HepG2 (cell line): ENCODE results near the gene SLTM. TPM values are rescaled to one million over a fixed set of nuclear protein-coding genes. Genes with fewer than 3 reads are reported as not detected.

Source experiments
- ATAC-seq: fragments of 200-7000 bp; cut with Tn5 transposase; 3 replicates; pipeline ENCODE4 v1.9.1; 2020; ENCODE audit warnings: mild to moderate bottlenecking, moderate library complexity
- BruUV-seq: library from RNA; stranded (reverse); fragments of 400-500 nt; replicated peaks from 2 replicates; lab custom pipeline; 2021; lab: Mats Ljungman, UMichigan
- CTCF ChIA-PET: fragments of 300-600 bp; formaldehyde crosslinking; extraction: SDS; loops from one replicate; lab custom pipeline; 2021; ENCODE audit warnings: low total read pairs, inconsistent platforms, low intra/inter-chr PET ratio; lab: Yijun Ruan, JAX
- POLR2A ChIA-PET: fragments of 350-600 bp; sonication (Branson Sonifier 250); formaldehyde crosslinking; loops from one replicate; lab custom pipeline; 2020; ENCODE audit warnings: antibody characterized with exemption, inconsistent platforms; lab: Yijun Ruan, JAX
- DNase-seq: peaks from one replicate; pipeline ENCODE4 v3.0.0-alpha.2; 2015; ENCODE audit warnings: low spot score
- FAIRE-seq: peaks from 3 replicates; lab custom pipeline; 2011; peaks lifted over from hg19 to GRCh38; lab: Jason Lieb, UNC
- H2AFZ ChIP-seq: one replicate; pipeline ENCODE4 v1.6.1; 2011; ENCODE audit warnings: low read length, inconsistent platforms
- H3K27ac ChIP-seq: fragments of 300-600 bp; 3 replicates; pipeline ENCODE4 v1.8.0; 2011; ENCODE audit warnings: mixed run types, mild to moderate bottlenecking, mixed read lengths, low read length, inconsistent platforms; ENCODE audit not compliant: insufficient read depth; ENCODE audit errors: extremely low read length
- H3K27me3 ChIP-seq, 2 experiments: fragments of 200-600 bp in 1 of 2; 2 replicates in 1 of 2; 3 replicates in 1 of 2; pipeline versions ENCODE4 v1.6.0 to v1.8.0; 2011; ENCODE audit warnings: low read length in 2 of 2, mild to moderate bottlenecking in 2 of 2, moderate library complexity in 2 of 2, inconsistent platforms in 1 of 2; ENCODE audit not compliant: insufficient read depth in 2 of 2, control insufficient read depth in 1 of 2
- H3K36me3 ChIP-seq, 2 experiments: fragments of 200-600 bp in 1 of 2; replicated peaks in 1 of 2; 2 replicates in 1 of 2; 3 replicates in 1 of 2; pipeline versions ENCODE4 v1.5.1 to v1.8.0; 2011; ENCODE audit warnings: low read length in 2 of 2, inconsistent platforms in 1 of 2; ENCODE audit not compliant: insufficient read depth in 2 of 2, control insufficient read depth in 1 of 2
- H3K4me1 ChIP-seq: 2 replicates; pipeline ENCODE4 v1.5.1; 2012; ENCODE audit warnings: low read length, inconsistent platforms; ENCODE audit not compliant: insufficient read depth
- H3K4me2 ChIP-seq: 2 replicates; pipeline ENCODE4 v1.6.0; 2011; ENCODE audit warnings: low read depth, low read length, inconsistent platforms
- H3K4me3 ChIP-seq, 3 experiments: fragments of 200-600 bp in 1 of 3; sonication (generic), shearing (Covaris generic) in 1 of 3; replicated peaks in 1 of 3; 2 replicates each; pipeline ENCODE4 v1.5.1; 2011 to 2016; ENCODE audit warnings: low read length in 3 of 3, inconsistent platforms in 2 of 3, low read depth in 2 of 3, mild to moderate bottlenecking in 2 of 3, control low read depth in 1 of 3, mixed read lengths in 1 of 3; ENCODE audit not compliant: insufficient read depth in 1 of 3
- H3K79me2 ChIP-seq: one replicate; pipeline ENCODE4 v1.6.1; 2011; ENCODE audit warnings: low read length, inconsistent platforms; ENCODE audit not compliant: insufficient read depth
- H3K9ac ChIP-seq: 2 replicates; pipeline ENCODE4 v1.6.0; 2011; ENCODE audit warnings: mild to moderate bottlenecking, low read depth, low read length, inconsistent platforms; ENCODE audit not compliant: insufficient read depth
- H3K9me3 ChIP-seq: 2 replicates; pipeline ENCODE4 v1.5.1; 2012; ENCODE audit warnings: mild to moderate bottlenecking, low read length
- H4K20me1 ChIP-seq: 2 replicates; pipeline ENCODE4 v1.6.0; 2011; ENCODE audit warnings: inconsistent platforms, mild to moderate bottlenecking, low read length, moderate library complexity; ENCODE audit not compliant: insufficient read depth
- DR1 ChIP-seq: sonication (generic); formaldehyde crosslinking; IDR thresholded peaks from 2 replicates; pipeline ENCODE4 v1.8.0; 2021; ENCODE audit warnings: mild to moderate bottlenecking, missing genetic modification reagents, inconsistent platforms
- MLX ChIP-seq: IDR thresholded peaks from 2 replicates; pipeline ENCODE4 v1.6.1; 2016
- NKX3-1 ChIP-seq: sonication (generic); formaldehyde crosslinking; IDR thresholded peaks from 2 replicates; pipeline ENCODE4 v1.5.0; 2020; ENCODE audit warnings: missing genetic modification reagents
- PCBP1 ChIP-seq: fragments of 200-400 bp; formaldehyde crosslinking; IDR thresholded peaks from 2 replicates; pipeline ENCODE4 v1.6.1; 2017; ENCODE audit warnings: mild to moderate bottlenecking, low read depth, low read length, borderline replicate concordance
- ZBTB2 ChIP-seq: sonication (generic); formaldehyde crosslinking; IDR thresholded peaks from 2 replicates; pipeline ENCODE4 v1.8.0; 2022; ENCODE audit warnings: low read depth, missing genetic modification reagents
- ZBTB33 ChIP-seq: sonication (generic); formaldehyde crosslinking; IDR thresholded peaks from 2 replicates; pipeline ENCODE4 v1.4.0; 2020; ENCODE audit warnings: missing genetic modification reagents
- ZNF12 ChIP-seq: sonication (generic); formaldehyde crosslinking; IDR thresholded peaks from 2 replicates; pipeline ENCODE4 v1.5.0; 2020; ENCODE audit warnings: missing genetic modification reagents
- ZNF124 ChIP-seq: sonication (generic); formaldehyde crosslinking; IDR thresholded peaks from 2 replicates; pipeline ENCODE4 v1.4.0; 2020; ENCODE audit warnings: missing genetic modification reagents
- ZNF484 ChIP-seq: sonication (generic); formaldehyde crosslinking; IDR thresholded peaks from 2 replicates; pipeline ENCODE4 v1.5.1; 2020; ENCODE audit warnings: mild to moderate bottlenecking, low read depth, missing genetic modification reagents, borderline replicate concordance
- ZNF546 ChIP-seq: sonication (generic); formaldehyde crosslinking; conservative IDR thresholded peaks from 2 replicates; pipeline ENCODE4 v1.8.1; 2023; ENCODE audit warnings: mild to moderate bottlenecking, missing genetic modification reagents
- ZNF614 ChIP-seq: IDR thresholded peaks from 2 replicates; pipeline ENCODE4 v1.6.1; 2018; ENCODE audit warnings: missing biosample characterization, missing genetic modification reagents, inconsistent platforms, borderline replicate concordance
- ZNF660 ChIP-seq: sonication (generic); formaldehyde crosslinking; IDR thresholded peaks from 2 replicates; pipeline ENCODE4 v1.5.1; 2020; ENCODE audit warnings: mild to moderate bottlenecking, low read depth, missing genetic modification reagents, borderline replicate concordance
- ZNF710 ChIP-seq: sonication (generic); formaldehyde crosslinking; IDR thresholded peaks from 2 replicates; pipeline ENCODE4 v1.5.0; 2020; ENCODE audit warnings: mild to moderate bottlenecking, missing genetic modification reagents, borderline replicate concordance
- ZNF776 ChIP-seq: sonication (generic); formaldehyde crosslinking; IDR thresholded peaks from 2 replicates; pipeline ENCODE4 v1.4.0; 2020; ENCODE audit warnings: mild to moderate bottlenecking, missing genetic modification reagents
- ZNF790 ChIP-seq: sonication (generic); formaldehyde crosslinking; IDR thresholded peaks from 2 replicates; pipeline ENCODE4 v1.8.0; 2022; ENCODE audit warnings: missing genetic modification reagents, mild to moderate bottlenecking, borderline replicate concordance
- WGBS: methylation state at CpG from one replicate; pipeline ENCODE4 v1.1.6; 2017; ENCODE audit warnings: low lambda C conversion rate; 5-methylcytosine and 5-hydroxymethylcytosine counted together
- in situ Hi-C: cut with HindIII; loops from 2 replicates; pipeline ENCODE4 v1.10.0; 2017; ENCODE audit warnings: low pct_unique_long_range_greater_than_20kb; ENCODE audit not compliant: extremely low pct_ligation_motif_present
- intact Hi-C: fragments of 100-400 bp; cut with micrococcal nuclease; formaldehyde crosslinking; loops from one replicate; pipeline ENCODE4 v1.10.0; 2022; ENCODE audit not compliant: unreplicated experiment
- polyA plus RNA-seq, 8 experiments: library from polyadenylated mRNA; depleted of rRNA in 3 of 8; stranded (reverse) in 7 of 8; unstranded in 1 of 8; fragments of >200 nt; fragmentation: Illumina TruSeq in 4 of 8; extraction: Trizol in 4 of 8; gene quantifications; 2 replicates each; pipeline versions ENCODE4 v1.2.1 to v1.2.3, GENCODE V29; 2011 to 2016; ENCODE audit warnings: low read depth in 4 of 8, missing spikeins in 1 of 8, mixed read lengths in 1 of 8; ENCODE audit not compliant: insufficient read depth in 1 of 8
- total RNA-seq, 5 experiments: library from RNA; depleted of rRNA; stranded (reverse); fragments of >200 nt; fragmentation: Illumina TruSeq; extraction: Trizol; gene quantifications; 2 replicates each; pipeline ENCODE4 v1.2.3, GENCODE V29; 2016; ENCODE audit warnings: low read depth in 1 of 5

The SLTM gene
- total and polyA plus RNA-seq, 2 of the 13 experiments (the other 11 are each of a cell fraction or from before 2014, with no cell fraction given): 22.0 to 64.2 TPM

GRCh38 chr15:58962662-58963565 is 29.4 kb upstream of the SLTM start:
- H3K36me3 ChIP-seq: no peaks in the 10 kb centered on the region
- H3K9ac ChIP-seq: no peak overlapping the region
- H3K27ac ChIP-seq: no peak overlapping the region
- in situ Hi-C loops (no loop called here), intact Hi-C loops (no loop called here)
- no peaks in the 10 kb centered on the region for H3K9me3 ChIP-seq
- no peaks in the 10 kb centered on the region for H3K79me2 ChIP-seq
- FAIRE-seq: no peak
- no peaks in the 10 kb centered on the region for H3K4me1 ChIP-seq
- H3K4me2 ChIP-seq: no peak overlapping the region
- DNase-seq: no peak
- H3K27me3 ChIP-seq: 0 out of 5 replicates have a peak, but pooled peaks cover 0 to 1% of the 10 kb centered on the region in 2 experiments
- CTCF ChIA-PET: no interaction called here
- 30% methylated on average over 8 of the region's 8 CpGs for WGBS
- TF ChIP-seq ZNF484 (CRISPR knock-in tag) (no peak), ZNF776 (CRISPR knock-in tag) (no peak), ZNF710 (no peak), ZBTB2 (CRISPR knock-in tag) (no peak), PCBP1 (no peak), ZNF790 (CRISPR knock-in tag) (no peak), ZBTB33 (CRISPR knock-in tag) (no peak), ZNF660 (CRISPR knock-in tag) (no peak), ZNF546 (CRISPR knock-in tag) (no peak), DR1 (CRISPR knock-in tag) (no peak), ZNF614 (CRISPR knock-in tag) (no peak), MLX (no peak), ZNF12 (CRISPR knock-in tag) (no peak), ZNF124 (CRISPR knock-in tag) (no peak), NKX3-1 (no peak)
- ATAC-seq: no peak
- no peak overlapping the region for H3K4me3 ChIP-seq
- BruUV-seq: no TSS peak
- no peak overlapping the region for H2AFZ ChIP-seq
- H4K20me1 ChIP-seq: no peaks in the 10 kb centered on the region
- POLR2A ChIA-PET: no interaction called here
